ENCODE results near the gene TLCD5.

DNA sequence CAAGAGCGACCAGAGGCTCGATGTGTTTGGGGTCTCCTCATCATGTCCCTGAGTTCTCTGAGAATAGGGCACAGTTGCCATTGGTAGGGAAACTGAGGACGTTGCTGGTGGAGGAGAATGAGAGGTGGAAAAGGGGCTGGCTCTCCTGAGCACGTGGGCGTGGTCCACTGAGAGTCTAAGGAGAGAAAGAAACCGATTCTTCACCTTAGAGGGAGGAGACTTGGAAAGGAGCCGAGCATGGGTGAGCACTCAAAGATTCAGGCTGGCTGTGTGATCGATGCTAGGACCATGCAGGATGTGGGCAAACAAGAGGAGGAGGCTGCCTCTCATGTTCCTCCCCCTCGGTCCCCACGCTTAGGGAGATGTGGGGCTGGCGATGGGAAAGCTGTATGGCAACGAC lies 19.8 kb upstream of the TLCD5 start:
- TF ChIP-seq, protein P1, sequence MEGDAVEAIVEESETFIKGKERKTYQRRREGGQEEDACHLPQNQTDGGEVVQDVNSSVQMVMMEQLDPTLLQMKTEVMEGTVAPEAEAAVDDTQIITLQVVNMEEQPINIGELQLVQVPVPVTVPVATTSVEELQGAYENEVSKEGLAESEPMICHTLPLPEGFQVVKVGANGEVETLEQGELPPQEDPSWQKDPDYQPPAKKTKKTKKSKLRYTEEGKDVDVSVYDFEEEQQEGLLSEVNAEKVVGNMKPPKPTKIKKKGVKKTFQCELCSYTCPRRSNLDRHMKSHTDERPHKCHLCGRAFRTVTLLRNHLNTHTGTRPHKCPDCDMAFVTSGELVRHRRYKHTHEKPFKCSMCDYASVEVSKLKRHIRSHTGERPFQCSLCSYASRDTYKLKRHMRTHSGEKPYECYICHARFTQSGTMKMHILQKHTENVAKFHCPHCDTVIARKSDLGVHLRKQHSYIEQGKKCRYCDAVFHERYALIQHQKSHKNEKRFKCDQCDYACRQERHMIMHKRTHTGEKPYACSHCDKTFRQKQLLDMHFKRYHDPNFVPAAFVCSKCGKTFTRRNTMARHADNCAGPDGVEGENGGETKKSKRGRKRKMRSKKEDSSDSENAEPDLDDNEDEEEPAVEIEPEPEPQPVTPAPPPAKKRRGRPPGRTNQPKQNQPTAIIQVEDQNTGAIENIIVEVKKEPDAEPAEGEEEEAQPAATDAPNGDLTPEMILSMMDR (IDR thresholded peaks at IDR 0.05): no peak
- no peak for TF ChIP-seq POLR2A (IDR thresholded peaks at IDR 0.05)

Data from uterus (tissue), 2 donors.